Memory B cell (primary cell): ENCODE measurements around the gene ARPC1B.
"Not testable (repeated sequence)": the region's sequence is repeated elsewhere in the genome, so short reads cannot be mapped to it uniquely, and the experiment has no call there.

ENCODE experiments used
- ATAC-seq: fragments of 150-1000 bp; cut with Tn5 transposase; 2 replicates; pipeline ENCODE4 v1.10.0; 2021; ENCODE audit warnings: low read depth, mild to moderate bottlenecking, moderate library complexity
- DNase-seq, 2 donors: peaks; one replicate each; pipeline ENCODE4 v3.0.0; 2022; ENCODE audit warnings: low spot score in 2 of 2
- H3K27ac Mint-ChIP-seq: one replicate; pipeline ENCODE4 v1.8.0; 2022; ENCODE audit warnings: mild to moderate bottlenecking, moderate library complexity, mixed read lengths
- H3K27me3 Mint-ChIP-seq: one replicate; pipeline ENCODE4 v1.8.0; 2022; ENCODE audit warnings: mixed read lengths
- H3K36me3 Mint-ChIP-seq: one replicate; pipeline ENCODE4 v1.8.0; 2022; ENCODE audit warnings: mild to moderate bottlenecking, mixed read lengths
- H3K4me1 Mint-ChIP-seq: one replicate; pipeline ENCODE4 v1.8.0; 2022; ENCODE audit warnings: mixed read lengths
- H3K4me3 Mint-ChIP-seq: one replicate; pipeline ENCODE4 v1.8.0; 2022; ENCODE audit warnings: mild to moderate bottlenecking, moderate library complexity, mixed read lengths
- H3K9me3 Mint-ChIP-seq: one replicate; pipeline ENCODE4 v1.8.0; 2022; ENCODE audit warnings: mixed read lengths

The ARPC1B gene

DNA sequence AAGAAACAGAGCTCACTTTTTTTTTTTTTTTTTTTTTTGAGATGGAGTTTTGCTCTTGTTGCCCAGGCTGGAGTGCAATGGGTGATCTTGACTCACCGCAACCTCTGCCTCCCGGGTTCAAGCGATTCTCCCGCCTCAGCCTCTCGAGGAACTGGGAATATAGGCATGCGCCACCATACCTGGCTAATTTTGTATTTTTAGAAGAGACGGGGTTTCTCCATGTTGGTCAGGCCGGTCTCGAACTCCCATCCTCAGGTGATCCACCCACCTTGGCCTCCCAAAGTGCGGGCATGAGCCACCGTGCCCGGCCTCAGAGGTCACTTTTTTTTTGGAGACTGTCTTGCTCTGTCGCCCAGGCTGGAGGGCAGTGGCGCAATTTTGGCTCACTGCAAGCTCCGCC, 16.0 kb upstream of the ARPC1B start:
- DNase-seq, ATAC-seq, H3K27me3 Mint-ChIP-seq, H3K27ac Mint-ChIP-seq, H3K4me1 Mint-ChIP-seq, H3K4me3 Mint-ChIP-seq, H3K9me3 Mint-ChIP-seq: not testable (repeated sequence)
- peaks cover 21% of the 10 kb centered on the region for H3K36me3 Mint-ChIP-seq

DNA sequence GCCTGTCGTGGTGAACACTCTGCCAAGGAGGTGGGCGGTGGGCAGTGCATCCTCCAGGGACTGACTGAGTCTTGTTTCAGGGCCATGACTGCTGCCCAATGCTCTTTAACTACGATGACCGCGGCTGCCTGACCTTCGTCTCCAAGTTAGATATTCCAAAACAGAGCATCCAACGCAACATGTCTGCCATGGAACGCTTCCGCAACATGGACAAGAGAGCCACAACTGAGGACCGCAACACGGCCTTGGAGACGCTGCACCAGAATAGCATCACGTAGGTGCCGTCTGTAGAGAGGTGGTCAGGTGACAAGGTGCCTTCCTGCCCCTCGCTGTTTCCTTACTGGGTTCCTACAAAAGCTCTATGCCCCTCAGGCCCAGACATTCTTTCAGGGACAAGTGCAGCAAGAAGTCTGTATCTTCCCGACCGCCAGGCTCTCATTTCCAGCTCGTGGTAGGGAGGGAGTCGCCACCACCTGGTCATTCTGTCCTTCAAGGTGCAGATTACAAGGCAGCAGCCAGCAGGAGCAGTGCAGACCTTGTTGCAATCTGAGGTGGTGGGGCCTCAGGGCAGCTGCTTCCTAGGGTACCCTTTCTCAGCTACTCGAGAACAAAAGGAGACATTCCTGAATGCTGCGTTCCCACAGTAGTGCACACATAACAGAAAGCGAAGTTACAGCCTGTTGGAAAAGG, 14.9 kb upstream of the ARPC1B start:
- H3K9me3 Mint-ChIP-seq = no peaks in the 10 kb centered on the region
- peaks cover 19% of the 10 kb centered on the region for H3K36me3 Mint-ChIP-seq
- ATAC-seq (no peak), DNase-seq (no peak)
- no peak overlapping the region for H3K4me3 Mint-ChIP-seq
- H3K4me1 Mint-ChIP-seq = no peaks in the 10 kb centered on the region
- no peaks in the 10 kb centered on the region for H3K27me3 Mint-ChIP-seq
- H3K27ac Mint-ChIP-seq = no peak overlapping the region

- Mint-ChIP-seq H3K4me3 (no peak overlapping the region), H3K27ac (no peak overlapping the region), H3K27me3 (no peaks in the 10 kb centered on the region), H3K4me1 (no peaks in the 10 kb centered on the region), H3K36me3 (peaks cover 15% of the 10 kb centered on the region), H3K9me3 (no peaks in the 10 kb centered on the region)
- ATAC-seq (no peak), DNase-seq (no peak)
Observed at GRCh38 chr7:99362801-99363200, 11.7 kb upstream of the ARPC1B start.

GRCh38 chr7:99363286-99363685, 11.2 kb upstream of the ARPC1B start:
- H3K36me3 Mint-ChIP-seq = peaks cover 11% of the 10 kb centered on the region
- H3K9me3 Mint-ChIP-seq = no peaks in the 10 kb centered on the region
- H3K27me3 Mint-ChIP-seq = no peaks in the 10 kb centered on the region
- no peak overlapping the region for H3K27ac Mint-ChIP-seq
- H3K4me1 Mint-ChIP-seq = no peaks in the 10 kb centered on the region
- ATAC-seq (no peak), DNase-seq (no peak)
- H3K4me3 Mint-ChIP-seq = no peak overlapping the region

DNA sequence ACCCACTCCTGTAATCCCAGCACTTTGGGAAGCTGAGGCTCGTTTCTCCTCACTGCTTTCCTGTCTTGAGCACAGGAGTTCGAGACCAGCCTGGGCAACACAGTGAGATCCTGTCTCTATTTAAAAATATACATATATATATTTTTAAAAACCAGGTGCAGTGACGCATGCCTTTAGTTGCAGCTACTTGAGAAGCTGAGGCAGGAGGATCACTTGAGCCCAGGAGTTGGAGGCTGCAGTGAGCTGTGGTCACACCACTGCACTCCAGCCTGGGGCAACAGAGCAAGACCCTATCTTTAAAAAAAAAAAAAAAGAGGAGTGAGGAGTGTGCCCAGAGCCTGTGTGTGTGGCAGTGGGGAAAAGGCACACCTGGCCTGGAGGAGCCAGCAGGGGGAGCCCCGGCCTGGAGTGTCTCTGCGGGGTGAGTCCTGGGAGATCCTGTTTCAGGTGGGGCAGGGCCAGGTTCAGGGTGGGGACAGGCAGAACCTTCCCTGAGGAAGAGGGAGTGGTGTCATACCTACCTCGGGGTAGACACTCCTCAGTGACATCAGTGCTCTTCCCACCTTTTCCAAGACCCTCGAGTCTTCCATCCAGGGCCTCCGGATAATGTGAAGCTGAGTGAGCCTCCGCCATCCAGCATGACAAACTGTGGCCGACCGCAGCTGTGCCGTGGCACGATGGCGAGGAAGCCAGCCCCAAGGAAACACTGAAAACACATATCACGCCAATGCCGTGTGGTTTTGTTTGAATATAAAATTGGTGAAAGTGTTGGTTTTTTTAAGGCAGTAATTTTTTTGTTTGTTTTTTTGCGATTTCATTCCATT, 9.0 kb upstream of the ARPC1B start:
- H3K27ac Mint-ChIP-seq = no peak overlapping the region
- H3K36me3 Mint-ChIP-seq = peaks cover 6% of the 10 kb centered on the region
- H3K4me3 Mint-ChIP-seq = no peak overlapping the region
- no peaks in the 10 kb centered on the region for H3K4me1 Mint-ChIP-seq
- no peaks in the 10 kb centered on the region for H3K9me3 Mint-ChIP-seq
- H3K27me3 Mint-ChIP-seq = no peaks in the 10 kb centered on the region
- DNase-seq (peak; percentile 50 to 66), ATAC-seq (peak; percentile 98)

DNA sequence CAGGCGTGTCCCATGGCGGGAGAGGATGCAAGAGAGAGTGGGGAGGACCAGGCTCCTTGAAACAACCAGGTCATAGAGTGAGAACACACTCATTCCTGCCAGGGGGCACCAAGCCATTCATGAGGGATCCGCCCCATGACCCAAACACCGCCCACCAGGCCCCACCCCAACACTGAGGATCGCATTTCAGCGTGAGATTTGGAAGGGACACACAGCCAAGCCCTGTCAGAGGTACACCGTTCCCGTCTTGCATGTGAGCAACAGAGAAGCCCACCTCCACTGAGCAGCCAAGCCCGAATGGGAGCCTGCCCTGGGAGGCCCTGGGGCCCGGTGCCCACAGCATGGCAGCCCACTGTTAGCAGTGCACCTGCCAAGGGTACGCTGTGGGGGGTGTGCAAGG, 7.9 kb upstream of the ARPC1B start:
- Mint-ChIP-seq H3K9me3 (no peaks in the 10 kb centered on the region), H3K36me3 (peaks cover 2% of the 10 kb centered on the region), H3K4me1 (no peaks in the 10 kb centered on the region), H3K27ac (no peak overlapping the region), H3K27me3 (no peaks in the 10 kb centered on the region), H3K4me3 (no peak overlapping the region)
- ATAC-seq (no peak), DNase-seq (no peak)

DNA sequence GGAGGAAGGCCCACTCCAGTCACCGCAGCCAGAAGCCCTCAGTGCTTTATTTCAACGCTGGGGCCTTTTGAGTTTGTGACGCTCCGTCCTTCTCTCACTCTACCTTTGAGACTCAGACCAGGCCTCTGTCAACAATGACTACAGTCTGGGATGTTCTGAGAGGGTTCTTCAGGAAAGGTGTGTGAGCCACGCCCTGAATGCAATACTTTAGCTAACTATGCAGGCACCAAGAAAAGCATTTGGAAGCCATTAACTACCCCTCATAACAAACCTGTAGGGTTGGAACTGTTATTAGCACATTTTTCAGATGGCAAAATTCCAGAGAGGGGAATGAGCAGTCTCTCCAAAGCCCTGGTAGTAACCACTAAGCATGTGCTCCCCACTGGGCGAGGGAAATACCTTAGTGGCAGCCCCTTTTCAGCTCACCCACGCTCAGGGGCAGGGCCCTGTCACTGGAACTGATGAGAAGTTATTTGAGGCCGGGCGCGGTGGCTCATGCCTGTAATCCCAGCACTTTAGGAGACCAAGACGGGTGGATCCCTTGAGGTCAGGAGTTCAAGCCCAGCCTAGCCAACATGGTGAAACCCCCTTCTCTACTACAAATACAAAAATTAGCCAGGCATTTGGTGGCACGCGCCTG, 5.7 kb upstream of the ARPC1B start:
- no peaks in the 10 kb centered on the region for H3K4me1 Mint-ChIP-seq
- DNase-seq (no peak), ATAC-seq (no peak)
- H3K27me3 Mint-ChIP-seq = no peaks in the 10 kb centered on the region
- H3K27ac Mint-ChIP-seq = no peak overlapping the region
- H3K36me3 Mint-ChIP-seq = peaks cover 2% of the 10 kb centered on the region
- no peaks in the 10 kb centered on the region for H3K9me3 Mint-ChIP-seq
- H3K4me3 Mint-ChIP-seq = no peak overlapping the region

GRCh38 chr7:99369767-99370391, 4.7 kb upstream of the ARPC1B start:
- Mint-ChIP-seq H3K27me3 (no peaks in the 10 kb centered on the region), H3K27ac (no peak overlapping the region), H3K4me1 (no peaks in the 10 kb centered on the region), H3K4me3 (no peak overlapping the region), H3K36me3 (no peaks in the 10 kb centered on the region), H3K9me3 (no peaks in the 10 kb centered on the region)
- ATAC-seq = no peak
- no peak for DNase-seq

DNA sequence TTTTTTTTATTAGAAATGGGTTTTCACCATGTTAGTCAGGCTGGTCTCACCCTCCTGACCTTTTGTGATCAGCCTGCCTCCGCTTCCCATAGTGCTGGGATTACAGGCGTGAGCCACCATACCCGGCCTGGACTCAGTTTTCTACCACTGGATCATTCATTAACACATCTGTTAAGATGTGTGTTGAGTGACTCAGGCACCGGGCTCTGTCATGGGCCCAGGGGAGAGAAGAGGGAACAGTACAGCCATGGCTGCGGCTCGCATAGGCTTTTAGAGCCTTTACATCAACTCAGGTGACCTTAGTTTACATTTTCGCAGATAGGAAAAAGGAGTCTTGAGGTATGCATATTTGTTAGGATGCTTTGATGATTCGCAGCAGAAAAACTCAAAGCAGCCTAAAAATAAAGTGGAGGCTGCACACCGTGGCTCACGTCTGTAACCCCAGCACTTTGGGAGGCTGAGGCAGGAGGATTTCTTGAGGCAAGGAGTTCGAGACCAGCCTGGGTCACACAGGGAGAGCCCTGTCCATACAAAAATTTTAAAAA, 3.1 kb upstream of the ARPC1B start:
- Mint-ChIP-seq H3K27ac (no peak overlapping the region), H3K4me1 (no peaks in the 10 kb centered on the region), H3K27me3 (no peaks in the 10 kb centered on the region), H3K36me3 (no peaks in the 10 kb centered on the region), H3K4me3 (no peak overlapping the region), H3K9me3 (no peaks in the 10 kb centered on the region)
- no peak for ATAC-seq
- DNase-seq = no peak

DNA sequence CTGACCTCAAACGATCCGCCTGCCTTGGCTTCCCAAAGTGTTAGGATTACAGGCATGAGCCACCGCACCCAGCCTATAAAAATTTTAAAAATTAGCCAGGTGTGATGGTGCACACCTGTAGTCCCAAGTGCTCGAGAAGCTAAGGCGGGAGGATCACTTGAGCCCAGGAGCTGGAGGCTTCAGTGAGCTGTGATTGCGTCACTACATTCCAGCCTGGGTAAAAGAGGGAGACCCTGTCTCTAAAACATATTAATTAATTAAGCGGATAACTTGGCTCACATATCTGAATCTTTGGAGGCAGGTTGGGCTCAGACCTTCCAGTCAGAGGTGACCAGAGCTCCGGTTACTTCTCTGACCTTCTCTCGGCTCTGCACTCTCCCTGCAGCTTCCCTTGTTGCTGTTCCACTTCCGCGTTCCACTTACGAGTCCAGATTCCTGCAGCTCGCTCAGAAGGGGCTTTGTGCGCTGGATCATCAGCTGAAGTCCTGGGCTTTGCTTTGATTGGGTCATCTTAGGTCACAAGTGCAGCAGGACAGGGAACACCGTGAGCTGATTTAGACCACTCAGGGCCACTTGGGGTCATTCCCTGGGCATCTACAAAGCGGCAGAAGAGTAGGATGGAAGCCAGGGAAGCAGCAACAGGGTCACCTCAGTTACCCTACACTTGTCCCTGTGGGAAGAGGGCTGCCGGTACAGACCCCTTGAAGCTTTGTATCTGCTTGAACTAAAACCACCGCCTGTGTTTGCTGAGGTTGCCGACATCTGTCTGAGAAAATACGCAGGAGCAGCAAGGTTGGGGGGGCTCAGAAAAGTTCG, 2.0 kb upstream of the ARPC1B start:
- H3K36me3 Mint-ChIP-seq = peaks cover 3% of the 10 kb centered on the region
- H3K27ac Mint-ChIP-seq = no peak overlapping the region
- H3K4me1 Mint-ChIP-seq = peaks cover 4% of the 10 kb centered on the region
- no peaks in the 10 kb centered on the region for H3K27me3 Mint-ChIP-seq
- peaks cover under 1% of the 10 kb centered on the region for H3K9me3 Mint-ChIP-seq
- no peak for DNase-seq
- peak overlapping the region; percentile 79 for H3K4me3 Mint-ChIP-seq
- no peak for ATAC-seq

- H3K27me3 Mint-ChIP-seq = no peaks in the 10 kb centered on the region
- H3K4me1 Mint-ChIP-seq = peaks cover 6% of the 10 kb centered on the region
- H3K36me3 Mint-ChIP-seq = peaks cover 7% of the 10 kb centered on the region
- no peak for ATAC-seq
- peak overlapping the region; percentile 79 for H3K4me3 Mint-ChIP-seq
- peak overlapping the region; percentile 70 for H3K27ac Mint-ChIP-seq
- DNase-seq = no peak
- peaks cover 1% of the 10 kb centered on the region for H3K9me3 Mint-ChIP-seq
Observed at GRCh38 chr7:99373091-99374066, 1.2 kb upstream of the ARPC1B start.

DNA sequence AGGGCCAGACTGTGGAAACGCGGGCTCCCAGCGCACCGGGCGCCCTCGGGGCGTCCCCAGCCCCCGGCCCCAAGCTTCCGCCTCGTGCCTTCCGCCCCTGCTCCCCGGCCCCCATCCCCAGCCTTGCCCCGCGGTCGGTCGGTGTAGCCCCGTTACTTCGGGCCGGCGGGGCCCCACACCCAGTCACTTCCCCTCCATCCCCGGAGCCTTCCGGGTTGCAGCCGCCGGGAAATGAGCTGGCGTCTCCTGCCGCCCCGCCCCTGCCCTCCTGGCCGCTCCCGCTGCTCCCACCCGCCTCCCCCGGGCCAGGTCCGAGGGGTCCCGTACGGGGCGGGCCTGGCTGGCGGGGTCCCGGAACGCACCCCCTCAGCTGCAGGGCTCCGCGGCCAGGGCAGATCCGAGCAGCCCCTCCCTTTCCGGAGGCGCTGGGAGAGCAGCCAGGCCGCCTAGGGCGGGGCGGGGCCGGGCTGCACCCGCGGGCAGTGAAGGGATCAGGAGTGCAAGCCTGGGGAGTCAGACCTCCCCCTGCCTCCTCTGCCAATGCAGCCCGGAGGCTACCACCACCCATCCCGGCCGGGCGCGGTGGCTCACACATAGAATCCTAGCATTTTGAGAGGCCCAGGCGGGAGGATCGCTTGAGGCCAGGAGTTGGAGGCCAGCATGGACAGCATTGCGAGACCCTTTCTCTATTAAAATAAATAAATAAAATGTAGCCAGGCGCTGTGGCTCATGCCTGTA, 709 bp downstream of the ARPC1B start:
- peak; percentile 38 for ATAC-seq
- peaks cover 16% of the 10 kb centered on the region for H3K4me1 Mint-ChIP-seq

More for the DNA sequence above, 709 bp downstream of the ARPC1B start:
- Mint-ChIP-seq H3K9me3 (peaks cover 1% of the 10 kb centered on the region), H3K36me3 (peaks cover 12% of the 10 kb centered on the region), H3K27me3 (no peaks in the 10 kb centered on the region), H3K27ac (peak overlapping the region; percentile 72), H3K4me3 (peak overlapping the region; percentile 86)
- peak; percentile 42 to 71 for DNase-seq
